WI38 (cell line): ENCODE results near the gene VILL.

Source experiments
- H3K4me3 ChIP-seq: 2 replicates; pipeline ENCODE4 v1.5.1; 2011; ENCODE audit warnings: low read depth, mild to moderate bottlenecking, control low read depth, low read length
- TF ChIP-seq, protein P1 (sequence below): IDR thresholded peaks from 2 replicates; pipeline ENCODE4 v1.5.1; 2012; ENCODE audit warnings: low read depth, mild to moderate bottlenecking, control low read depth, low read length

Gene VILL

DNA sequence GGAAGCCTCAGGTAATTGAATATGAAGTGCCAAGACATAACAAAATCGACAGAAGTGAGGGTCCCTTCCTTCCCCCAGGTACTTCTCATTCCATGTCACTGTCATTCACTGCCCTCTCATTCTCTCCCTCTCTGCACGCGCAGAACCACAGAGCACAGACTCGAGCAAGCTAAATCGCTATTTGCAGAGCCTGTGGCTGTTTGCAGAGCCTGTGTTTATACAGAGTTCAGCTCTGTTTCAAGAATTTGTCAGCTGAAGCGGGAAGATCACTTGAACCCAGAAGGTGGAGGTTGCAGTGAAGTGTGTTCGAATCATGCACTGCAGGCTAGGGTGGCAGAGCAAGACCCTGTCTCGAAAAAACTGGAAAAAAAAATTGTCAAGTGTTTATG is 2.5 kb downstream of the VILL start:
- no peak overlapping the region for H3K4me3 ChIP-seq

GRCh38 chr3:37993460-37993819 is 2.9 kb downstream of the VILL start:
- peak overlapping the region; percentile 54 for H3K4me3 ChIP-seq
- TF ChIP-seq, protein P1, sequence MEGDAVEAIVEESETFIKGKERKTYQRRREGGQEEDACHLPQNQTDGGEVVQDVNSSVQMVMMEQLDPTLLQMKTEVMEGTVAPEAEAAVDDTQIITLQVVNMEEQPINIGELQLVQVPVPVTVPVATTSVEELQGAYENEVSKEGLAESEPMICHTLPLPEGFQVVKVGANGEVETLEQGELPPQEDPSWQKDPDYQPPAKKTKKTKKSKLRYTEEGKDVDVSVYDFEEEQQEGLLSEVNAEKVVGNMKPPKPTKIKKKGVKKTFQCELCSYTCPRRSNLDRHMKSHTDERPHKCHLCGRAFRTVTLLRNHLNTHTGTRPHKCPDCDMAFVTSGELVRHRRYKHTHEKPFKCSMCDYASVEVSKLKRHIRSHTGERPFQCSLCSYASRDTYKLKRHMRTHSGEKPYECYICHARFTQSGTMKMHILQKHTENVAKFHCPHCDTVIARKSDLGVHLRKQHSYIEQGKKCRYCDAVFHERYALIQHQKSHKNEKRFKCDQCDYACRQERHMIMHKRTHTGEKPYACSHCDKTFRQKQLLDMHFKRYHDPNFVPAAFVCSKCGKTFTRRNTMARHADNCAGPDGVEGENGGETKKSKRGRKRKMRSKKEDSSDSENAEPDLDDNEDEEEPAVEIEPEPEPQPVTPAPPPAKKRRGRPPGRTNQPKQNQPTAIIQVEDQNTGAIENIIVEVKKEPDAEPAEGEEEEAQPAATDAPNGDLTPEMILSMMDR: no peak

More for the DNA sequence above, 2.5 kb downstream of the VILL start:
- TF ChIP-seq, protein P1: no peak

GRCh38 chr3:37993820-37994638 is 3.4 kb downstream of the VILL start:
- TF ChIP-seq, protein P1: no peak
- peak overlapping the region; percentile 54 for H3K4me3 ChIP-seq

GRCh38 chr3:37994639-37994972 is 4.0 kb downstream of the VILL start:
- H3K4me3 ChIP-seq: peak overlapping the region; percentile 54

DNA sequence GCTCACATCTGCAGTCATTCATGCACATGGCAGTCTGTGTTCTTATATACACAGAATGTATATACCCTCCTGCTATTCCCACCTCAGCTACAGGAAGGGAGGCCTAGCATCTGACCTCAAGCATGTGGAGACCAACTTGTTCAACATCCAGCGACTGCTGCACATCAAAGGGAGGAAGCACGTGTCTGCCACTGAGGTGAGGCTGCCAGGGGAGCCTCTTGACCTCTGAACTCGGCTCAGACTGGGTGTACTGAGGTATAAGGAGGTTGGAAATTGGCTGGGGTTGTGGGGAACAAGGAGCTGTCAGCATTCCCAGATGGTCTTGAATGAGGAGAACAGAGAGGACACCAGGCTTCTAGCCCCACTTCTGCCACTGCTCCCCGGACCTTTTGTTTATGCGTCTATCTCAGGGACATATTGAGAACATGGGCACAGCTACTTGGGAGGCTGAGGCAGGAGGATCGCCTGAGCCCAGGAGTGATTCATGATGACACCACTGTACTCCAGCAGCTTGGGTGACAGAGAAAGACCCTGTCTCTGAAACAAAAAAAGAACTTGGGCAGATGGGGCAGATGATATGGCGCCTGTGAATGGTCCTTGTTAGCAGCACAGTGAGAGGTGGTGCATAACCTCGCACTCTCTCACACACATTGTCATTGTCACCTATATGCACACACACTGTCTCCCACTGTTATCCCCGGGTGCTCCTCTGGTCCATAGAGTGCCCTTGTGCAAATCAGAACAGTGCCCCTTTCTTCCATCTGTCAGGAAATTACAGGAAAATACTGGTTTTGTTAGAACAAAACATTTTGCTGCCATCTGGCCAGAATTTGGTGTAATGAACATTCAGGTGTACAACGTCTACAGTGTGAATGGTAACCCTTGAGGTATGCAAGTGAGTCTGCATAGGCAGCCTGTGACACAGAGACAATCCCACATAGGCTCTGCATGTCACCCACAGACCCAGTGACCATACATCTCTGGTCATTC is 5.4 kb downstream of the VILL start:
- TF ChIP-seq, protein P1: no peak
- no peak overlapping the region for H3K4me3 ChIP-seq

More at GRCh38 chr3:37994639-37994972, 4.0 kb downstream of the VILL start:
- TF ChIP-seq, protein P1: no peak

GRCh38 chr3:37996785-37997301 is 6.3 kb downstream of the VILL start:
- TF ChIP-seq, protein P1: peak; percentile 97
- H3K4me3 ChIP-seq: no peak overlapping the region
